OCI-M1 (cell line): ENCODE results near the gene DENND1B.

Source experiments
- DNase-seq: peaks from one replicate; lab custom pipeline; 2025; lab: John Stamatoyannopoulos, UW

Gene DENND1B

GRCh38 chr1:197685785-197686184 is 89.5 kb downstream of the DENND1B start:
- DNase-seq: no peak

- no peak for DNase-seq
Observed at GRCh38 chr1:197683895-197684553, 91.3 kb downstream of the DENND1B start.

- DNase-seq: no peak
Observed at GRCh38 chr1:197683280-197683679, 92.0 kb downstream of the DENND1B start.

GRCh38 chr1:197680311-197680710 is 95.0 kb downstream of the DENND1B start:
- no peak for DNase-seq

GRCh38 chr1:197677752-197678295 is 97.5 kb downstream of the DENND1B start:
- peak; percentile 61 for DNase-seq

GRCh38 chr1:197677313-197677712 is 98.0 kb downstream of the DENND1B start:
- no peak for DNase-seq

- DNase-seq: peak; percentile 82
Observed at GRCh38 chr1:197675583-197676208, 99.6 kb downstream of the DENND1B start.

- DNase-seq: peak; percentile 31
Observed at GRCh38 chr1:197674286-197674685, 101.0 kb downstream of the DENND1B start.

- no peak for DNase-seq
Observed at GRCh38 chr1:197673292-197673691, 102.0 kb downstream of the DENND1B start.

GRCh38 chr1:197672347-197672746 is 102.9 kb downstream of the DENND1B start:
- peak; percentile 52 for DNase-seq

- DNase-seq: no peak
Observed at GRCh38 chr1:197671920-197672319, 103.4 kb downstream of the DENND1B start.

GRCh38 chr1:197671140-197671539 is 104.1 kb downstream of the DENND1B start:
- DNase-seq: peak; percentile 60

- no peak for DNase-seq
Observed at GRCh38 chr1:197666769-197667285, 108.5 kb downstream of the DENND1B start.

GRCh38 chr1:197664391-197664790 is 110.9 kb downstream of the DENND1B start:
- DNase-seq: peak; percentile 66

- peak; percentile 62 for DNase-seq
Observed at GRCh38 chr1:197663162-197663953, 111.9 kb downstream of the DENND1B start.

- DNase-seq: no peak
Observed at GRCh38 chr1:197660389-197660788, 114.9 kb downstream of the DENND1B start.

GRCh38 chr1:197659171-197659570 is 116.1 kb downstream of the DENND1B start:
- DNase-seq: peak; percentile 64

GRCh38 chr1:197649188-197649587 is 126.1 kb downstream of the DENND1B start:
- DNase-seq: no peak

- no peak for DNase-seq
Observed at GRCh38 chr1:197638316-197638715, 137.0 kb downstream of the DENND1B start.

GRCh38 chr1:197637406-197637805 is 137.9 kb downstream of the DENND1B start:
- DNase-seq: no peak

GRCh38 chr1:197633447-197634078 is 141.7 kb downstream of the DENND1B start:
- no peak for DNase-seq

GRCh38 chr1:197632651-197633050 is 142.6 kb downstream of the DENND1B start:
- peak; percentile 45 for DNase-seq
